Measurements from ENCODE around the gene RALGPS2.

The RALGPS2 gene

GRCh38 chr1:178958491-178958890 lies 233.4 kb downstream of the RALGPS2 start:
- Histone ChIP-seq H4K20me1 (ENCODE audit: insufficient read depth, low read length) (no peaks in the 10 kb centered on the region), H3K4me1 (ENCODE audit: low read length) (peaks cover 4% of the 10 kb centered on the region; the same call in 1 of the 2 replicates), H3K4me3 (ENCODE audit: low read length) (no peak overlapping the region), H3K36me3 (replicated peaks; ENCODE audit: low read depth, low read length) (no peaks in the 10 kb centered on the region), H3K27ac (ENCODE audit: low read length) (no peak overlapping the region), H3K27me3 (ENCODE audit: low read depth, low read length) (0 out of 2 replicates have a peak, but pooled peaks cover 3% of the 10 kb centered on the region), H3K9ac (ENCODE audit: low read length) (no peak overlapping the region), H2AFZ (ENCODE audit: low read depth, low read length) (no peak overlapping the region), H3K79me2 (ENCODE audit: low read length) (no peaks in the 10 kb centered on the region), H3K4me2 (ENCODE audit: low read length) (no peak overlapping the region), H3K9me3 (ENCODE audit: insufficient read depth, low read length) (no peaks in the 10 kb centered on the region)
- no peak for TF ChIP-seq CTCF (IDR thresholded peaks at IDR 0.05; ENCODE audit: low read depth, low read length)
- no peak for TF ChIP-seq EZH2phosphoT487 (IDR thresholded peaks at IDR 0.05; ENCODE audit: low read depth)

GRCh38 chr1:178959543-178960460 lies 234.8 kb downstream of the RALGPS2 start:
- Histone ChIP-seq H3K9ac (ENCODE audit: low read length) (no peak overlapping the region), H3K4me3 (ENCODE audit: low read length) (no peak overlapping the region), H3K27me3 (ENCODE audit: low read depth, low read length) (0 out of 2 replicates have a peak, but pooled peaks cover 3% of the 10 kb centered on the region), H3K9me3 (ENCODE audit: insufficient read depth, low read length) (no peaks in the 10 kb centered on the region), H3K27ac (ENCODE audit: low read length) (no peak overlapping the region), H4K20me1 (ENCODE audit: insufficient read depth, low read length) (no peaks in the 10 kb centered on the region), H3K4me2 (ENCODE audit: low read length) (no peak overlapping the region), H3K36me3 (replicated peaks; ENCODE audit: low read depth, low read length) (no peaks in the 10 kb centered on the region), H3K79me2 (ENCODE audit: low read length) (no peaks in the 10 kb centered on the region), H3K4me1 (ENCODE audit: low read length) (peaks cover 4% of the 10 kb centered on the region; the same call in 1 of the 2 replicates), H2AFZ (ENCODE audit: low read depth, low read length) (no peak overlapping the region; the same call in 1 of the 2 replicates)
- TF ChIP-seq CTCF (IDR thresholded peaks at IDR 0.05; ENCODE audit: low read depth, low read length) (no peak), EZH2phosphoT487 (IDR thresholded peaks at IDR 0.05; ENCODE audit: low read depth) (no peak)

GRCh38 chr1:178960482-178961240 lies 235.6 kb downstream of the RALGPS2 start:
- no peaks in the 10 kb centered on the region for H3K36me3 ChIP-seq (replicated peaks; ENCODE audit: low read depth, low read length)
- no peak overlapping the region for H3K4me2 ChIP-seq (ENCODE audit: low read length)
- H3K9ac ChIP-seq (ENCODE audit: low read length) = no peak overlapping the region
- H3K27ac ChIP-seq (ENCODE audit: low read length) = no peak overlapping the region
- H3K27me3 ChIP-seq (ENCODE audit: low read depth, low read length) = 0 out of 2 replicates have a peak, but pooled peaks cover 3% of the 10 kb centered on the region
- no peak overlapping the region for H2AFZ ChIP-seq (ENCODE audit: low read depth, low read length)
- peaks cover 4% of the 10 kb centered on the region; the same call in 1 of the 2 replicates for H3K4me1 ChIP-seq (ENCODE audit: low read length)
- no peak overlapping the region for H3K4me3 ChIP-seq (ENCODE audit: low read length)
- H4K20me1 ChIP-seq (ENCODE audit: insufficient read depth, low read length) = no peaks in the 10 kb centered on the region
- TF ChIP-seq CTCF (IDR thresholded peaks at IDR 0.05; ENCODE audit: low read depth, low read length) (no peak), EZH2phosphoT487 (IDR thresholded peaks at IDR 0.05; ENCODE audit: low read depth) (no peak)
- H3K9me3 ChIP-seq (ENCODE audit: insufficient read depth, low read length) = no peaks in the 10 kb centered on the region
- H3K79me2 ChIP-seq (ENCODE audit: low read length) = no peaks in the 10 kb centered on the region

- no peak for TF ChIP-seq EZH2phosphoT487 (IDR thresholded peaks at IDR 0.05; ENCODE audit: low read depth)
- TF ChIP-seq CTCF (IDR thresholded peaks at IDR 0.05; ENCODE audit: low read depth, low read length) = no peak
- peaks cover 4% of the 10 kb centered on the region; the same call in 1 of the 2 replicates for H3K4me1 ChIP-seq (ENCODE audit: low read length)
- no peaks in the 10 kb centered on the region for H4K20me1 ChIP-seq (ENCODE audit: insufficient read depth, low read length)
- H3K27ac ChIP-seq (ENCODE audit: low read length) = no peak overlapping the region
- H3K79me2 ChIP-seq (ENCODE audit: low read length) = no peaks in the 10 kb centered on the region
- H3K4me2 ChIP-seq (ENCODE audit: low read length) = no peak overlapping the region
- no peaks in the 10 kb centered on the region for H3K27me3 ChIP-seq (ENCODE audit: low read depth, low read length)
- H3K9me3 ChIP-seq (ENCODE audit: insufficient read depth, low read length) = no peaks in the 10 kb centered on the region
- no peak overlapping the region for H3K4me3 ChIP-seq (ENCODE audit: low read length)
- no peak overlapping the region for H2AFZ ChIP-seq (ENCODE audit: low read depth, low read length)
- H3K36me3 ChIP-seq (replicated peaks; ENCODE audit: low read depth, low read length) = no peaks in the 10 kb centered on the region
- H3K9ac ChIP-seq (ENCODE audit: low read length) = no peak overlapping the region
Observed at GRCh38 chr1:178961331-178961730, 236.3 kb downstream of the RALGPS2 start.

All from OCI-LY3 (cell line).